Transverse colon (tissue), 4 donors: ENCODE measurements around the gene GPER1.

Experiments
- CTCF ChIP-seq, 5 experiments: fragments of 200-600 bp in 3 of 5; fragments of 450-650 bp in 2 of 5; sonication (generic) in 3 of 5; IDR thresholded peaks; 1 replicate in 2 of 5; 2 replicates in 3 of 5; pipeline ENCODE4 v1.5.1; 2016 to 2017; ENCODE audit warnings: antibody characterized with exemption in 5 of 5, inconsistent platforms in 3 of 5, mild to moderate bottlenecking in 2 of 5, moderate library complexity in 1 of 5
- POLR2A ChIP-seq: fragments of 450-650 bp; IDR thresholded peaks from one replicate; pipeline ENCODE4 v1.6.1; 2016; ENCODE audit warnings: antibody characterized with exemption, mild to moderate bottlenecking, moderate library complexity
- POLR2AphosphoS5 ChIP-seq, 3 donors: sonication (generic); formaldehyde crosslinking; IDR thresholded peaks; one replicate each; pipeline ENCODE4 v1.6.1; 2016; ENCODE audit warnings: antibody characterized with exemption in 3 of 3

- TF ChIP-seq POLR2AphosphoS5 (IDR thresholded peaks at IDR 0.05) (no peak), POLR2A (no peak), CTCF (IDR thresholded peaks at IDR 0.05) (no peak)
Measured at GRCh38 chr7:1140476-1141104, 52.7 kb downstream of the GPER1 start.
